Liver (tissue), 6 donors: ENCODE data around the gene BDH1. TPM values are rescaled to one million over a fixed set of nuclear protein-coding genes. Genes with fewer than 3 reads are reported as not detected.

Experiments used
- polyA plus RNA-seq, 2 donors: library from polyadenylated mRNA; stranded (reverse) in 1 of 2; unstranded in 1 of 2; fragments of 200-250 nt in 1 of 2; fragments of >200 nt in 1 of 2; fragmentation: Nextera tagmentation in 1 of 2; extraction: Ambion mirVana in 1 of 2; gene quantifications; one replicate each; pipeline versions ENCODE4 v1.2.1 to v1.2.3, GENCODE V29; 2013 to 2015
- small RNA-seq: library from RNA; depleted of rRNA; stranded (forward); fragments of <200 nt; gene quantifications from one replicate; pipeline ENCODE3, GENCODE V24; 2014
- total RNA-seq, 2 donors: library from RNA; depleted of rRNA; stranded (reverse); fragments of >200 nt; gene quantifications; one replicate each; pipeline ENCODE4 v1.2.3, GENCODE V29; 2014
- TF ChIP-seq, protein P1 (sequence below): IDR thresholded peaks from 2 replicates; pipeline ENCODE4 v1.6.1; 2016; ENCODE audit warnings: antibody characterized with exemption
- TF ChIP-seq, protein P2 (sequence below): IDR thresholded peaks from 2 replicates; pipeline ENCODE4 v1.6.1; 2016; ENCODE audit warnings: antibody characterized with exemption
- donor health status: healthy.
- donor health status: healthy.
- donor health status: healthy.

BDH1 gene
- total and polyA plus RNA-seq, 4 donors: 49.4 to 268 (median 177) TPM

- TF ChIP-seq, protein P1, sequence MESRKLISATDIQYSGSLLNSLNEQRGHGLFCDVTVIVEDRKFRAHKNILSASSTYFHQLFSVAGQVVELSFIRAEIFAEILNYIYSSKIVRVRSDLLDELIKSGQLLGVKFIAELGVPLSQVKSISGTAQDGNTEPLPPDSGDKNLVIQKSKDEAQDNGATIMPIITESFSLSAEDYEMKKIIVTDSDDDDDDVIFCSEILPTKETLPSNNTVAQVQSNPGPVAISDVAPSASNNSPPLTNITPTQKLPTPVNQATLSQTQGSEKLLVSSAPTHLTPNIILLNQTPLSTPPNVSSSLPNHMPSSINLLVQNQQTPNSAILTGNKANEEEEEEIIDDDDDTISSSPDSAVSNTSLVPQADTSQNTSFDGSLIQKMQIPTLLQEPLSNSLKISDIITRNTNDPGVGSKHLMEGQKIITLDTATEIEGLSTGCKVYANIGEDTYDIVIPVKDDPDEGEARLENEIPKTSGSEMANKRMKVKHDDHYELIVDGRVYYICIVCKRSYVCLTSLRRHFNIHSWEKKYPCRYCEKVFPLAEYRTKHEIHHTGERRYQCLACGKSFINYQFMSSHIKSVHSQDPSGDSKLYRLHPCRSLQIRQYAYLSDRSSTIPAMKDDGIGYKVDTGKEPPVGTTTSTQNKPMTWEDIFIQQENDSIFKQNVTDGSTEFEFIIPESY: no peak
- TF ChIP-seq, protein P2, sequence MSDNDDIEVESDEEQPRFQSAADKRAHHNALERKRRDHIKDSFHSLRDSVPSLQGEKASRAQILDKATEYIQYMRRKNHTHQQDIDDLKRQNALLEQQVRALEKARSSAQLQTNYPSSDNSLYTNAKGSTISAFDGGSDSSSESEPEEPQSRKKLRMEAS: no peak
Measured at GRCh38 chr3:197460002-197460401, 95.8 kb downstream of the BDH1 start (continued).

Small RNA genes within 50 kb of the gene (small RNA-seq; reads per million reads assigned to genes)
- not detected for gene AC132008.1

Other genes starting within 250 kb of the BDH1 start
- 1 to 10 TPM; 5.0 to 7.0 TPM for gene RUBCN, start 180.9 kb upstream of the BDH1 start, total RNA-seq
- gene RUBCN, start 180.9 kb upstream of the BDH1 start, polyA plus RNA-seq: 1 to 10 TPM; 4.1 to 4.5 TPM
- 10 to 100 TPM; 19.4 to 22.7 TPM for gene FYTTD1, start 193.9 kb upstream of the BDH1 start, total RNA-seq
- 10 to 100 TPM; 11.5 to 12.5 TPM for gene FYTTD1, start 193.9 kb upstream of the BDH1 start, polyA plus RNA-seq
- 10 to 100 TPM; 32.6 to 67.2 TPM for gene LRCH3, start 235.3 kb upstream of the BDH1 start, total RNA-seq
- 1 to 10 TPM; 6.2 to 6.8 TPM for gene LRCH3, start 235.3 kb upstream of the BDH1 start, polyA plus RNA-seq